DND-41 (cell line): ENCODE results near the gene CCDC28B.
A peak's percentile ranks its signal among the peaks of the same experiment; 100 is the strongest.

Source experiments
- ATAC-seq: fragments of 200-7000 bp; cut with Tn5 transposase; 3 replicates; pipeline ENCODE4 v1.9.1; 2021; ENCODE audit warnings: low read depth; ENCODE audit not compliant: insufficient read depth
- DNase-seq: peaks from one replicate; pipeline ENCODE4 v3.0.0-alpha.2; 2020
- H2AFZ ChIP-seq: 2 replicates; pipeline ENCODE4 v1.6.0; 2012; ENCODE audit warnings: low read depth, low read length
- H3K27ac ChIP-seq: 2 replicates; pipeline ENCODE4 v1.5.1; 2012; ENCODE audit warnings: low read length, inconsistent platforms
- H3K27me3 ChIP-seq: fragments of 200-600 bp; sonication (generic); 2 replicates; pipeline ENCODE4 v1.6.0; 2012; ENCODE audit warnings: low read length, mild to moderate bottlenecking, inconsistent platforms; ENCODE audit not compliant: insufficient read depth, poor library complexity
- H3K36me3 ChIP-seq: 2 replicates; pipeline ENCODE4 v1.5.1; 2012; ENCODE audit warnings: low read length, inconsistent platforms; ENCODE audit not compliant: insufficient read depth
- H3K4me1 ChIP-seq: 2 replicates; pipeline ENCODE4 v1.5.1; 2012; ENCODE audit warnings: mild to moderate bottlenecking, low read length; ENCODE audit not compliant: insufficient read depth
- H3K4me2 ChIP-seq: 2 replicates; pipeline ENCODE4 v1.6.0; 2012; ENCODE audit warnings: mild to moderate bottlenecking, moderate library complexity, low read length, inconsistent platforms; ENCODE audit not compliant: insufficient read depth
- H3K4me3 ChIP-seq, 2 experiments: fragments of 200-600 bp in 1 of 2; shearing (Covaris generic) in 1 of 2; 2 replicates each; pipeline ENCODE4 v1.5.1; 2012 to 2016; ENCODE audit warnings: inconsistent platforms in 2 of 2, low read length in 2 of 2, mild to moderate bottlenecking in 2 of 2, low read depth in 1 of 2, moderate library complexity in 1 of 2
- H3K79me2 ChIP-seq: 2 replicates; pipeline ENCODE4 v1.6.0; 2012; ENCODE audit warnings: low read length, inconsistent platforms; ENCODE audit not compliant: insufficient read depth
- H3K9ac ChIP-seq: 2 replicates; pipeline ENCODE4 v1.6.0; 2012; ENCODE audit warnings: low read depth, mild to moderate bottlenecking, inconsistent platforms, low read length, moderate library complexity
- H3K9me3 ChIP-seq: 2 replicates; pipeline ENCODE4 v1.5.1; 2012; ENCODE audit warnings: low read length, moderate library complexity, mild to moderate bottlenecking, inconsistent platforms; ENCODE audit not compliant: insufficient read depth, severe bottlenecking
- H4K20me1 ChIP-seq: 2 replicates; pipeline ENCODE4 v1.6.0; 2012; ENCODE audit warnings: low read length; ENCODE audit not compliant: insufficient read depth
- EZH2 ChIP-seq: IDR thresholded peaks from 3 replicates; pipeline ENCODE4 v1.6.1; 2012; ENCODE audit warnings: borderline replicate concordance, low read depth, mild to moderate bottlenecking, moderate library complexity, low read length, inconsistent platforms; ENCODE audit not compliant: severe bottlenecking
- TF ChIP-seq, protein P1 (sequence below): IDR thresholded peaks from 2 replicates; pipeline ENCODE4 v1.5.1; 2012; ENCODE audit warnings: borderline replicate concordance, low read length, moderate library complexity, mild to moderate bottlenecking; ENCODE audit not compliant: poor library complexity, severe bottlenecking; ENCODE audit errors: extremely low read depth

Gene CCDC28B

DNA sequence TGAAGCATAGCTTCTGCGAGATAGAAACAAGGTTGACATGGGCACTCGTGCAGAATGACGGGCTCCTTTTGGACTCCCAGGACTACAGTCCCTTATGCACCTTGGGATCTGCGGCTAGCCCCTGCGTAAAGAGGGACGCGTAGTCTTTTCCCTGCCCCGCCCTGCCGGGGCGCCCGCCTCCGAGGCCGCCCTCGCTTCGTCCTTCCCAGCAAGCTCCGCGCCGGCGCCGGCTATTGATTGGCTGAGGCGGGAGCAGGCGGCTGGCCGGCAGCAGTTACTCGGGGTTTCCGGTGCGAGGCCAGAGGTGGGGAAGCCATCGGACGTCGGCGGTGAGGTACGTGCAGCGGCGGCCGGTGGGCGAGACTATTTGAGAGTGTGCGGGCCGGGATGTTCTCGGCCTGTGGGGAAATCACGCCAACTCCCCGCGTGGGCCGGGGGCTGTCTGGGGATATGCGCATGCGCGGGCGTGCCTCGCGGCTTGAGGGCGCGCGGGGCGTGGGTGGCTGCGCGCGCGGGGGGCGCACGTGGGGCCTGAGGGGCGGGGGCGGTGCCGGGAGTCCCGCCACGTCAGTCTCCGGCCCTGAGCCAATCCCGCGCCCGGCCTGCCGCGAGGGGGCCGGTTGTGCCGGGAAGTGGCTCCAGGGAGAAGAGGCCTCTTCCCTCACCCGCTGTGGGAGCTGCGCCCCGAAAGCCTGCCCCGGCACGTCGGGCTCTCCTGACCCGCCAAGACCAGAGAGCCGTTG lies 20.8 kb upstream of the CCDC28B start, which contains the start of gene TXLNA:
Gene TXLNA (plus strand): TSS at position 233 of the 743 bp plus-strand sequence. CDS start 671 bp downstream, outside the sequence.
- ATAC-seq (peak; percentile 90), DNase-seq (peak; percentile 93)
- Histone ChIP-seq H3K27me3 (no peaks in the 10 kb centered on the region), H3K79me2 (peaks cover 48% of the 10 kb centered on the region), H3K4me1 (peaks cover 49% of the 10 kb centered on the region), H3K9ac (peak within 1 kb of the TSS; percentile 95), H3K36me3 (peaks cover 45% of the 10 kb centered on the region), H3K4me3 (peak within 1 kb of the TSS; percentile 92 to 95), H3K27ac (peak within 1 kb of the TSS; percentile 94), H3K4me2 (peak within 1 kb of the TSS; percentile 98), H2AFZ (peak within 1 kb of the TSS; percentile 77), H4K20me1 (peaks cover 23% of the 10 kb centered on the region), H3K9me3 (no peaks in the 10 kb centered on the region)
- TF ChIP-seq, protein P1, sequence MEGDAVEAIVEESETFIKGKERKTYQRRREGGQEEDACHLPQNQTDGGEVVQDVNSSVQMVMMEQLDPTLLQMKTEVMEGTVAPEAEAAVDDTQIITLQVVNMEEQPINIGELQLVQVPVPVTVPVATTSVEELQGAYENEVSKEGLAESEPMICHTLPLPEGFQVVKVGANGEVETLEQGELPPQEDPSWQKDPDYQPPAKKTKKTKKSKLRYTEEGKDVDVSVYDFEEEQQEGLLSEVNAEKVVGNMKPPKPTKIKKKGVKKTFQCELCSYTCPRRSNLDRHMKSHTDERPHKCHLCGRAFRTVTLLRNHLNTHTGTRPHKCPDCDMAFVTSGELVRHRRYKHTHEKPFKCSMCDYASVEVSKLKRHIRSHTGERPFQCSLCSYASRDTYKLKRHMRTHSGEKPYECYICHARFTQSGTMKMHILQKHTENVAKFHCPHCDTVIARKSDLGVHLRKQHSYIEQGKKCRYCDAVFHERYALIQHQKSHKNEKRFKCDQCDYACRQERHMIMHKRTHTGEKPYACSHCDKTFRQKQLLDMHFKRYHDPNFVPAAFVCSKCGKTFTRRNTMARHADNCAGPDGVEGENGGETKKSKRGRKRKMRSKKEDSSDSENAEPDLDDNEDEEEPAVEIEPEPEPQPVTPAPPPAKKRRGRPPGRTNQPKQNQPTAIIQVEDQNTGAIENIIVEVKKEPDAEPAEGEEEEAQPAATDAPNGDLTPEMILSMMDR = no peak
- no peak for TF ChIP-seq EZH2

DNA sequence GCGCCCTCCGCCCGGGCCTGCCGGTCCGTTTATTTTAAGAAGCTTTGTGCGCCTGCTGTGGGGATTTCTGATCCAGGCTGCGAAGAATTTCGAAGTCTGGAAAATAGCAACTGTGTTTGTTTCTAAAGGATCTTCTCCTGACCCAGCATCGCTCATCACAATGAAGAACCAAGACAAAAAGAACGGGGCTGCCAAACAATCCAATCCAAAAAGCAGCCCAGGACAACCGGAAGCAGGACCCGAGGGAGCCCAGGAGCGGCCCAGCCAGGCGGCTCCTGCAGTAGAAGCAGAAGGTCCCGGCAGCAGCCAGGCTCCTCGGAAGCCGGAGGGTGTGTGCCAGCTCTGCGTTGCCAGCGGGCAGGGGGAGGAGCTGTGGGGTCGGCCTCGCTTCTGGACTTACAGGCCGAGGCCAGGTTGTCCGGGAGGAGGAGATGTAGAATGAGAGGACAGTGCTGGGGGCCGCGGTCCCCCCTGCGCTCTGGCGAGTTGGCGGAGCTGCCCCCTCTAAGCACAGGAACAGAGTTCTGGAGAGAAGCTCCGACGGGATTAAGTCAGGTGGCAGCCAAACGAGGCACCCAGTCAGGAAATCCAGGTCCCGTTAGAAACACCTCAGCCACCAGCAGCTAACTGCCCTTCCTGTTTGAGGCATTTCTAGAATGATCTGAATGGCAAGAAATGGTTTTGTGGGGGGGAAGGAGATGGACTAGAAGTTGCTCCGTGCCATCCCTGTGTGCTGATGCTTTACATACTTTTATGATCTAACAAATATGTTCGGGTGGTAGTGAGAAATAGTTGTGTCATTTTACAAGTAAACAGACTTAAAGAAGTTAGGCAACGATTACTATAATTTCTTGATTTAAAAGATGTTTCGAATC lies 20.0 kb upstream of the CCDC28B start:
- ATAC-seq (peak; percentile 38; the same call in 2 of the 3 replicates), DNase-seq (peak; percentile 52)
- H3K4me3 ChIP-seq = peak overlapping the region; percentile 92 to 95
- no peaks in the 10 kb centered on the region for H3K9me3 ChIP-seq
- peaks cover 23% of the 10 kb centered on the region for H4K20me1 ChIP-seq
- H3K27ac ChIP-seq = peak overlapping the region; percentile 94
- peak overlapping the region; percentile 77 for H2AFZ ChIP-seq
- H3K79me2 ChIP-seq = peaks cover 53% of the 10 kb centered on the region
- no peaks in the 10 kb centered on the region for H3K27me3 ChIP-seq
- H3K4me1 ChIP-seq = peaks cover 56% of the 10 kb centered on the region
- no peak for TF ChIP-seq EZH2
- peaks cover 45% of the 10 kb centered on the region for H3K36me3 ChIP-seq
- peak overlapping the region; percentile 95 for H3K9ac ChIP-seq
- H3K4me2 ChIP-seq = peak overlapping the region; percentile 98

DNA sequence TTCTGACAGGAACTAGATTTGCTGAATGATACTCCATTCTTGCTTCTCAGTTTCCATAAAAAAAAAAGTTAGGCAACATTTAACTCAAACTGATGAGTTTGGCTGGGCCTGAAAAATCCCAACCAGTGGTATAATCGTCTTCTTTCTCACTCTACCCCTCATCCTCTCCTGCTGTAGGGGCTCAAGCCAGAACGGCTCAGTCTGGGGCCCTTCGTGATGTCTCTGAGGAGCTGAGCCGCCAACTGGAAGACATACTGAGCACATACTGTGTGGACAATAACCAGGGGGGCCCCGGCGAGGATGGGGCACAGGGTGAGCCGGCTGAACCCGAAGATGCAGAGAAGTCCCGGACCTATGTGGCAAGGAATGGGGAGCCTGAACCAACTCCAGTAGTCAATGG lies 19.3 kb upstream of the CCDC28B start:
- peaks cover 59% of the 10 kb centered on the region for H3K79me2 ChIP-seq
- H3K27ac ChIP-seq = peak overlapping the region; percentile 94
- H3K36me3 ChIP-seq = peaks cover 51% of the 10 kb centered on the region

More for the DNA sequence above, 19.3 kb upstream of the CCDC28B start:
- Histone ChIP-seq H4K20me1 (peaks cover 24% of the 10 kb centered on the region), H3K4me3 (peak overlapping the region; percentile 92 to 95; a peak in 3 of 4 replicates), H3K4me1 (peaks cover 62% of the 10 kb centered on the region), H3K4me2 (peak overlapping the region; percentile 98), H2AFZ (no peak overlapping the region), H3K27me3 (no peaks in the 10 kb centered on the region), H3K9ac (peak overlapping the region; percentile 95), H3K9me3 (no peaks in the 10 kb centered on the region)
- ATAC-seq (no peak), DNase-seq (no peak)
- TF ChIP-seq, protein P1 = no peak
- TF ChIP-seq EZH2 = no peak
